H9 (cell line): Measurements from ENCODE around the gene KLHDC10. TPM values are rescaled to one million over a fixed set of nuclear protein-coding genes. Genes with fewer than 3 reads are reported as not detected.

Experiments
- DNase-seq: peaks from one replicate; pipeline ENCODE4 v3.0.0-alpha.2; 2017
- H2AFZ ChIP-seq: one replicate; pipeline ENCODE4 v1.6.1; 2013; ENCODE audit warnings: mild to moderate bottlenecking, low read length, control low read depth, moderate library complexity
- H2AK5ac ChIP-seq: 2 replicates; pipeline ENCODE4 v1.6.1; 2013; ENCODE audit warnings: low read length, control low read depth, mixed read lengths; ENCODE audit not compliant: insufficient read length
- H2BK120ac ChIP-seq: one replicate; pipeline ENCODE4 v1.6.1; 2013; ENCODE audit warnings: low read depth, mild to moderate bottlenecking, low read length, control low read depth, inconsistent platforms; ENCODE audit not compliant: poor library complexity, severe bottlenecking
- H2BK12ac ChIP-seq: 2 replicates; pipeline ENCODE4 v1.6.1; 2013; ENCODE audit warnings: low read length, control low read depth, mixed read lengths, low read depth; ENCODE audit not compliant: insufficient read length
- H2BK15ac ChIP-seq: 2 replicates; pipeline ENCODE4 v1.6.1; 2013; ENCODE audit warnings: low read depth, low read length, control low read depth
- H2BK20ac ChIP-seq: one replicate; pipeline ENCODE4 v1.6.1; 2013; ENCODE audit warnings: low read depth, mild to moderate bottlenecking, low read length, control low read depth, inconsistent platforms; ENCODE audit not compliant: poor library complexity, severe bottlenecking
- H2BK5ac ChIP-seq: 2 replicates; pipeline ENCODE4 v1.6.1; 2013; ENCODE audit warnings: low read length, control low read depth, mixed read lengths; ENCODE audit not compliant: insufficient read length
- H3K14ac ChIP-seq: 2 replicates; pipeline ENCODE4 v1.6.1; 2013; ENCODE audit warnings: low read length, control low read depth; ENCODE audit not compliant: insufficient read depth
- H3K18ac ChIP-seq: 2 replicates; pipeline ENCODE4 v1.6.1; 2013; ENCODE audit warnings: low read depth, mild to moderate bottlenecking, mixed read lengths, low read length, control low read depth; ENCODE audit not compliant: insufficient read length
- H3K23ac ChIP-seq: 2 replicates; pipeline ENCODE4 v1.6.1; 2013; ENCODE audit warnings: low read length, control low read depth, mixed read lengths, low read depth; ENCODE audit not compliant: insufficient read length
- H3K23me2 ChIP-seq: 2 replicates; pipeline ENCODE4 v1.6.1; 2013; ENCODE audit warnings: low read depth, mild to moderate bottlenecking, mixed read lengths, low read length, control low read depth; ENCODE audit not compliant: insufficient read length, poor library complexity, severe bottlenecking
- H3K27ac ChIP-seq: 2 replicates; pipeline ENCODE4 v1.5.1; 2013; ENCODE audit warnings: low read length, control low read depth, mixed read lengths, low read depth; ENCODE audit not compliant: insufficient read length
- H3K27me3 ChIP-seq: 2 replicates; pipeline ENCODE4 v1.6.1; 2013; ENCODE audit warnings: low read length, control low read depth, inconsistent platforms; ENCODE audit not compliant: insufficient read depth
- H3K4ac ChIP-seq: 2 replicates; pipeline ENCODE4 v1.6.1; 2013; ENCODE audit warnings: low read depth, mild to moderate bottlenecking, control low read depth, inconsistent platforms, low read length, moderate library complexity
- H3K4me1 ChIP-seq: 2 replicates; pipeline ENCODE4 v1.6.1; 2013; ENCODE audit warnings: low read length, control low read depth, inconsistent platforms; ENCODE audit not compliant: insufficient read depth
- H3K4me2 ChIP-seq: 2 replicates; pipeline ENCODE4 v1.6.1; 2013; ENCODE audit warnings: low read length, control low read depth, mixed read lengths; ENCODE audit not compliant: insufficient read length, insufficient read depth
- H3K56ac ChIP-seq: 2 replicates; pipeline ENCODE4 v1.6.1; 2013; ENCODE audit warnings: low read depth, mild to moderate bottlenecking, mixed read lengths, low read length, control low read depth; ENCODE audit not compliant: insufficient read length
- H3K79me1 ChIP-seq: 2 replicates; pipeline ENCODE4 v1.6.1; 2013; ENCODE audit warnings: low read depth, mild to moderate bottlenecking, moderate library complexity, low read length, control low read depth, inconsistent platforms; ENCODE audit not compliant: insufficient read depth, poor library complexity, severe bottlenecking
- H3K79me2 ChIP-seq: 2 replicates; pipeline ENCODE4 v1.6.1; 2013; ENCODE audit warnings: low read length, control low read depth, inconsistent platforms; ENCODE audit not compliant: insufficient read depth
- H3K9ac ChIP-seq: 2 replicates; pipeline ENCODE4 v1.6.1; 2013; ENCODE audit warnings: low read length, control low read depth, mixed read lengths; ENCODE audit not compliant: insufficient read length; ENCODE audit errors: extremely low read depth
- H3K9me3 ChIP-seq: one replicate; pipeline ENCODE4 v1.6.1; 2013; ENCODE audit warnings: low read depth, low read length, inconsistent platforms; ENCODE audit not compliant: control insufficient read depth
- H3T11ph ChIP-seq: one replicate; pipeline ENCODE4 v1.6.1; 2013; ENCODE audit warnings: mild to moderate bottlenecking, low read length, control low read depth, inconsistent platforms
- H4K20me1 ChIP-seq: one replicate; pipeline ENCODE4 v1.6.1; 2013; ENCODE audit not compliant: control insufficient read depth, insufficient read length, insufficient read depth
- H4K5ac ChIP-seq: 2 replicates; pipeline ENCODE4 v1.6.1; 2013; ENCODE audit warnings: low read depth, mild to moderate bottlenecking, mixed read lengths, low read length, control low read depth; ENCODE audit not compliant: insufficient read length
- H4K8ac ChIP-seq: replicated peaks from 2 replicates; pipeline ENCODE4 v1.6.1; 2013; ENCODE audit warnings: low read length, control low read depth, mixed read lengths, low read depth; ENCODE audit not compliant: insufficient read length
- H4K91ac ChIP-seq: 2 replicates; pipeline ENCODE4 v1.6.1; 2013; ENCODE audit warnings: low read depth, mild to moderate bottlenecking, moderate library complexity, mixed read lengths, low read length, control low read depth; ENCODE audit not compliant: insufficient read length
- H3K27ac Mint-ChIP-seq, 3 experiments: 2 replicates in 2 of 3; 3 replicates in 1 of 3; pipeline ENCODE4 v1.8.0; 2020 to 2021; ENCODE audit warnings: mixed read lengths in 3 of 3, mild to moderate bottlenecking in 1 of 3, moderate library complexity in 1 of 3
- H3K27me3 Mint-ChIP-seq: 2 replicates; pipeline ENCODE4 v1.8.0; 2021; ENCODE audit warnings: low read depth, mild to moderate bottlenecking, moderate library complexity, mixed read lengths
- H3K36me3 Mint-ChIP-seq, 3 experiments: 2 replicates in 2 of 3; 3 replicates in 1 of 3; pipeline ENCODE4 v1.8.0; 2020 to 2021; ENCODE audit warnings: low read depth in 3 of 3, mixed read lengths in 3 of 3; ENCODE audit not compliant: insufficient read depth in 1 of 3
- H3K4me1 Mint-ChIP-seq, 2 experiments: 2 replicates each; pipeline ENCODE4 v1.8.0; 2020; ENCODE audit warnings: mixed read lengths in 2 of 2
- H3K4me3 Mint-ChIP-seq, 2 experiments: 2 replicates in 1 of 2; 3 replicates in 1 of 2; pipeline ENCODE4 v1.8.0; 2020 to 2021; ENCODE audit warnings: mild to moderate bottlenecking in 2 of 2, mixed read lengths in 2 of 2, moderate library complexity in 1 of 2
- H3K9me3 Mint-ChIP-seq, 2 experiments: 2 replicates in 1 of 2; 3 replicates in 1 of 2; pipeline ENCODE4 v1.8.0; 2020; ENCODE audit warnings: mild to moderate bottlenecking in 2 of 2, mixed read lengths in 2 of 2, moderate library complexity in 1 of 2
- WGBS: extraction: QIAGEN DNeasy Blood & Tissue Kit; methylation state at CpG from one replicate; pipeline ENCODE4 v1.1.7; 2013; ENCODE audit warnings: missing lambda C conversion rate, low lambda C conversion rate, mixed read lengths; ENCODE audit not compliant: insufficient read length; ENCODE audit errors: extremely low coverage; 5-methylcytosine and 5-hydroxymethylcytosine counted together
- total RNA-seq: library from RNA; stranded (reverse); gene quantifications from 2 replicates; pipeline ENCODE4 v1.2.1, GENCODE V29; 2021
- TF ChIP-seq, protein P1 (sequence below): fragments of 200-600 bp; sonication (generic); conservative IDR thresholded peaks from 3 replicates; pipeline ENCODE4 v1.8.0; 2021; ENCODE audit warnings: antibody characterized with exemption, mild to moderate bottlenecking

KLHDC10 gene
- total RNA-seq, 1 experiment from 2014 or later: 17.3 TPM

- Histone ChIP-seq H2BK5ac (no peak overlapping the region), H3K4me1 (no peaks in the 10 kb centered on the region), H4K91ac (no peak overlapping the region), H3K79me2 (no peaks in the 10 kb centered on the region), H2AFZ (no peak overlapping the region), H4K5ac (no peak overlapping the region), H2BK12ac (no peak overlapping the region), H3K9ac (no peak overlapping the region), H3K79me1 (no peaks in the 10 kb centered on the region), H2BK15ac (no peak overlapping the region), H4K20me1 (no peaks in the 10 kb centered on the region), H3K4me2 (no peak overlapping the region), H3K4ac (no peak overlapping the region), H2BK20ac (no peak overlapping the region), H3K56ac (no peak overlapping the region), H2BK120ac (no peak overlapping the region), H3K27ac (no peak overlapping the region), H3K23me2 (no peaks in the 10 kb centered on the region), H2AK5ac (no peak overlapping the region), H3K18ac (no peak overlapping the region), H3K27me3 (no peaks in the 10 kb centered on the region), H3T11ph (no peak overlapping the region), H4K8ac (no peak overlapping the region), H3K23ac (no peak overlapping the region), H3K9me3 (no peaks in the 10 kb centered on the region), H3K14ac (no peak overlapping the region)
- Mint-ChIP-seq H3K27me3 (no peaks in the 10 kb centered on the region), H3K4me3 (no peak overlapping the region), H3K4me1 (no peaks in the 10 kb centered on the region), H3K27ac (no peak overlapping the region), H3K9me3 (peaks cover 4 to 5% of the 10 kb centered on the region in 2 experiments; a peak in 3 of 5 replicates), H3K36me3 (peaks cover 23 to 61% (median 58%) of the 10 kb centered on the region in 3 experiments)
- WGBS: no CpG with 5 or more reads among the region's 2 CpGs
- no peak for DNase-seq
- TF ChIP-seq, protein P1, sequence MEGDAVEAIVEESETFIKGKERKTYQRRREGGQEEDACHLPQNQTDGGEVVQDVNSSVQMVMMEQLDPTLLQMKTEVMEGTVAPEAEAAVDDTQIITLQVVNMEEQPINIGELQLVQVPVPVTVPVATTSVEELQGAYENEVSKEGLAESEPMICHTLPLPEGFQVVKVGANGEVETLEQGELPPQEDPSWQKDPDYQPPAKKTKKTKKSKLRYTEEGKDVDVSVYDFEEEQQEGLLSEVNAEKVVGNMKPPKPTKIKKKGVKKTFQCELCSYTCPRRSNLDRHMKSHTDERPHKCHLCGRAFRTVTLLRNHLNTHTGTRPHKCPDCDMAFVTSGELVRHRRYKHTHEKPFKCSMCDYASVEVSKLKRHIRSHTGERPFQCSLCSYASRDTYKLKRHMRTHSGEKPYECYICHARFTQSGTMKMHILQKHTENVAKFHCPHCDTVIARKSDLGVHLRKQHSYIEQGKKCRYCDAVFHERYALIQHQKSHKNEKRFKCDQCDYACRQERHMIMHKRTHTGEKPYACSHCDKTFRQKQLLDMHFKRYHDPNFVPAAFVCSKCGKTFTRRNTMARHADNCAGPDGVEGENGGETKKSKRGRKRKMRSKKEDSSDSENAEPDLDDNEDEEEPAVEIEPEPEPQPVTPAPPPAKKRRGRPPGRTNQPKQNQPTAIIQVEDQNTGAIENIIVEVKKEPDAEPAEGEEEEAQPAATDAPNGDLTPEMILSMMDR: no peak
Observed at GRCh38 chr7:130160023-130160422, 89.7 kb downstream of the KLHDC10 start.
